CD4-positive, alpha-beta T cell (primary cell): Measurements from ENCODE around the gene TAP2. TPM values are rescaled to one million over a fixed set of nuclear protein-coding genes. Genes with fewer than 3 reads are reported as not detected.
A peak's percentile ranks its signal among the peaks of the same experiment; 100 is the strongest.

Experiments
- ATAC-seq: fragments of 200-7000 bp; cut with Tn5 transposase; one replicate; pipeline ENCODE4 v1.10.0; 2022; ENCODE audit warnings: mild to moderate bottlenecking; ENCODE audit not compliant: poor library complexity
- CTCF ChIA-PET: fragments of 350-600 bp; sonication (Branson Sonifier 250); formaldehyde crosslinking; loops from one replicate; lab custom pipeline; 2021; ENCODE audit warnings: antibody characterized with exemption, inconsistent platforms; lab: Charles Lee
- POLR2A ChIA-PET: fragments of 350-600 bp; sonication (Branson Sonifier 250); formaldehyde crosslinking; loops from one replicate; lab custom pipeline; 2021; ENCODE audit warnings: antibody characterized with exemption, inconsistent platforms; lab: Charles Lee
- DNase-seq, 14 experiments: peaks; one replicate each; pipeline ENCODE4 v3.0.0-alpha.2; 2013 to 2020; ENCODE audit warnings: mixed read lengths in 2 of 14
- H3K27ac ChIP-seq, 2 donors: one replicate each; pipeline versions ENCODE4 v1.5.1 to v1.7.0; 2013; ENCODE audit warnings: low read length in 2 of 2, low read depth in 1 of 2, mild to moderate bottlenecking in 1 of 2
- H3K27me3 ChIP-seq, 2 experiments: 1 replicate in 1 of 2; 2 replicates in 1 of 2; pipeline versions ENCODE4 v1.6.1 to v1.7.0; 2013; ENCODE audit warnings: low read length in 2 of 2, control low read depth in 1 of 2, mild to moderate bottlenecking in 1 of 2, moderate library complexity in 1 of 2; ENCODE audit not compliant: insufficient read depth in 2 of 2, control insufficient read depth in 1 of 2
- H3K36me3 ChIP-seq: one replicate; pipeline ENCODE4 v1.6.1; 2013; ENCODE audit warnings: low read length, control low read depth; ENCODE audit not compliant: insufficient read depth
- H3K4me1 ChIP-seq: one replicate; pipeline ENCODE4 v1.6.1; 2013; ENCODE audit warnings: low read length, control low read depth; ENCODE audit not compliant: insufficient read depth
- H3K4me3 ChIP-seq: one replicate; pipeline ENCODE4 v1.5.1; 2013; ENCODE audit warnings: mild to moderate bottlenecking, low read length, moderate library complexity
- H3K9me3 ChIP-seq, 2 experiments: 1 replicate in 1 of 2; 2 replicates in 1 of 2; pipeline versions ENCODE4 v1.6.1 to v1.7.0; 2013; ENCODE audit warnings: low read length in 2 of 2, mild to moderate bottlenecking in 2 of 2, control low read depth in 1 of 2, moderate library complexity in 1 of 2; ENCODE audit not compliant: control insufficient read depth in 1 of 2, insufficient read depth in 1 of 2
- H3K27ac Mint-ChIP-seq: one replicate; pipeline ENCODE4 v1.8.0; 2020; ENCODE audit warnings: mixed read lengths
- H3K27me3 Mint-ChIP-seq: one replicate; pipeline ENCODE4 v1.8.0; 2021; ENCODE audit warnings: mixed read lengths
- H3K36me3 Mint-ChIP-seq: one replicate; pipeline ENCODE4 v1.8.0; 2021; ENCODE audit warnings: low read depth, mixed read lengths
- H3K4me1 Mint-ChIP-seq: one replicate; pipeline ENCODE4 v1.8.0; 2021; ENCODE audit warnings: low read depth, mixed read lengths
- H3K4me3 Mint-ChIP-seq: one replicate; pipeline ENCODE4 v1.8.0; 2020; ENCODE audit warnings: mild to moderate bottlenecking, mixed read lengths
- H3K9me3 Mint-ChIP-seq: one replicate; pipeline ENCODE4 v1.8.0; 2020; ENCODE audit warnings: mixed read lengths
- CTCF ChIP-seq: fragments of 200-600 bp; IDR thresholded peaks from one replicate; pipeline ENCODE4 v1.8.0; 2022; ENCODE audit warnings: antibody characterized with exemption, mild to moderate bottlenecking
- intact Hi-C, 2 experiments: fragments of 100-400 bp; cut with DNase I in 1 of 2; cut with micrococcal nuclease in 1 of 2; formaldehyde crosslinking; loops; one replicate each; pipeline versions ENCODE4 v1.15.1 to v1.9.0; 2023 to 2025; cut with DNase I, micrococcal nuclease
- total RNA-seq, 174 experiments: library from RNA in 2 of 174; stranded (reverse) in 2 of 174; gene quantifications; one replicate each; pipeline ENCODE4 v1.2.3 and lab custom pipeline; 2021 to 2026

The TAP2 gene
- total RNA-seq, 2 experiments from 2014 or later, result 165 to 171 TPM

GRCh38 chr6:32794510-32794909, 44.0 kb downstream of the TAP2 start:
- ATAC-seq (peak; percentile 29), DNase-seq (peak in 3 of 14 experiments; percentile 14 to 48 (median 30))
- peaks cover 26% of the 10 kb centered on the region for H3K4me1 Mint-ChIP-seq
- H3K9me3 Mint-ChIP-seq, result peaks cover 3% of the 10 kb centered on the region
- no peaks in the 10 kb centered on the region for H3K36me3 Mint-ChIP-seq
- ChIA-PET CTCF (interaction anchor here (0.7 to 1.4 kb wide), 3 partner anchors 74 to 442 kb away, joined by 3 to 6 read pairs (median 3); no protein-coding TSS in a partner anchor), POLR2A (no interaction called here)
- peaks cover 0 to 3% of the 10 kb centered on the region in 2 experiments for H3K9me3 ChIP-seq
- no peak overlapping the region for H3K4me3 Mint-ChIP-seq
- TF ChIP-seq CTCF, result no peak
- H3K27me3 ChIP-seq, result peaks cover 14 to 28% of the 10 kb centered on the region in 2 experiments
- peaks cover 74% of the 10 kb centered on the region for H3K27me3 Mint-ChIP-seq
- no peak overlapping the region for H3K27ac ChIP-seq
- peaks cover 9% of the 10 kb centered on the region for H3K4me1 ChIP-seq
- H3K4me3 ChIP-seq, result no peak overlapping the region
- no peaks in the 10 kb centered on the region for H3K36me3 ChIP-seq
- intact Hi-C loops, result loop anchor here in 1 of 2 experiments (5.0 to 10.0 kb wide), 2 partner anchors 92 to 540 kb away; no protein-coding TSS in a partner anchor
- H3K27ac Mint-ChIP-seq, result no peak overlapping the region

DNA sequence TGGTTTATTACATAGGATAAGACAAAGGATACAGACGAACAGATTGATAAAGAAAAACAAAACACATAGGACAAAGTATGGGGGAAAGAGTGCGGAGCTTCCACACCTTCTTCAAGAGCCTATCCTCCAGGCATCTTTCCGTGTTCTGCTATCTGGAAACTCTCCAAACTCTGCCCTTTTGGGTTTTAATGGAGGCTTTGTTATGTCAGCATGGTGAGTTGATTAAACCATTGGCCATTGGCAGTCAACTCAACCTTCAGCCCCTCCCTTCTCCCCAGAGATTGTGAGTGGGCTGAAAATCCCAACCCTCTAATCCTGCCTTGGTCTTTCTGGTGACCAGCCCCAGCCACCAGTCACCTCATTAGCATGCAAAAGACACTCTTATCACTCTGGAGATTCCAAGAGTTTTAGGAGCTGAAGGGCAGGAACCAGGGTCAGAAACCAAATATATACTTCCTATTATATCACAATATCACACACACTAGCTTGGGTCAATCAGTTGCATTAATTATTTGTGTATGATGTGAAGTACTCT, 45.6 kb downstream of the TAP2 start:
- H3K4me1 Mint-ChIP-seq, result peaks cover 26% of the 10 kb centered on the region
- ATAC-seq (no peak), DNase-seq (no peak)
- Histone ChIP-seq H3K4me1 (peaks cover 9% of the 10 kb centered on the region), H3K36me3 (no peaks in the 10 kb centered on the region), H3K4me3 (no peak overlapping the region), H3K27ac (no peak overlapping the region), H3K27me3 (peaks cover 11 to 28% of the 10 kb centered on the region in 2 experiments), H3K9me3 (no peaks in the 10 kb centered on the region)
- no peak for TF ChIP-seq CTCF
- H3K4me3 Mint-ChIP-seq, result no peak overlapping the region
- H3K27me3 Mint-ChIP-seq, result peaks cover 74% of the 10 kb centered on the region
- H3K9me3 Mint-ChIP-seq, result no peaks in the 10 kb centered on the region
- ChIA-PET CTCF (interaction anchor here (0.8 to 1.4 kb wide), 2 partner anchors 45 to 90 kb away, joined by 3 to 6 read pairs; partner anchors contain the start of gene TAP2), POLR2A (no interaction called here)
- intact Hi-C loops, result loop anchor here in 1 of 2 experiments (5.0 to 10.0 kb wide), 2 partner anchors 91 to 538 kb away; no protein-coding TSS in a partner anchor
- no peak overlapping the region for H3K27ac Mint-ChIP-seq
- H3K36me3 Mint-ChIP-seq, result no peaks in the 10 kb centered on the region

GRCh38 chr6:32790306-32790705, 48.2 kb downstream of the TAP2 start:
- peaks cover 3 to 35% of the 10 kb centered on the region in 2 experiments for H3K27me3 ChIP-seq
- H3K9me3 ChIP-seq, result no peaks in the 10 kb centered on the region
- ChIA-PET POLR2A (no interaction called here), CTCF (no interaction called here)
- Mint-ChIP-seq H3K27ac (no peak overlapping the region), H3K4me3 (no peak overlapping the region), H3K27me3 (peaks cover 81% of the 10 kb centered on the region), H3K9me3 (no peaks in the 10 kb centered on the region), H3K4me1 (peaks cover 18% of the 10 kb centered on the region), H3K36me3 (no peaks in the 10 kb centered on the region)
- H3K4me1 ChIP-seq, result no peaks in the 10 kb centered on the region
- H3K4me3 ChIP-seq, result no peak overlapping the region
- intact Hi-C loops, result loop anchor here in 1 of 2 experiments (5.0 to 10.0 kb wide), 2 partner anchors 88 to 536 kb away; no protein-coding TSS in a partner anchor
- no peak for ATAC-seq
- no peak for DNase-seq
- TF ChIP-seq CTCF, result no peak
- H3K36me3 ChIP-seq, result no peaks in the 10 kb centered on the region
- H3K27ac ChIP-seq, result no peak overlapping the region

Other genes with a start within 250 kb of the TAP2 start
- 10 to 100 TPM; 31.3 to 33.6 TPM for gene HLA-DRB1, start 248.9 kb downstream of the TAP2 start, total RNA-seq
- gene HLA-DQA1, start 201.3 kb downstream of the TAP2 start, total RNA-seq, result 1 to 10 TPM; 5.9 to 6.9 TPM
- 10 to 100 TPM; 21.5 to 21.7 TPM for gene HLA-DQB1, start 172.1 kb downstream of the TAP2 start, total RNA-seq
- 1 to 10 TPM in 1 of 2 experiments, under 1 TPM in 1; 0.71 to 1.1 TPM for gene HLA-DQA2, start 97.3 kb downstream of the TAP2 start, total RNA-seq
- gene HLA-DQB2, start 75.2 kb downstream of the TAP2 start, total RNA-seq, result 1 to 10 TPM; 1.3 to 2.2 TPM
- 1 to 10 TPM; 2.9 to 3.2 TPM for gene HLA-DOB, start 21.7 kb downstream of the TAP2 start, total RNA-seq
- gene PSMB8, start 5.3 kb upstream of the TAP2 start, total RNA-seq, result 100 to 1,000 TPM; 120 to 121 TPM
- gene TAP1, start 15.0 kb upstream of the TAP2 start, total RNA-seq, result 10 to 100 TPM; 91.5 to 93.9 TPM
- gene PSMB9, start 15.5 kb upstream of the TAP2 start, total RNA-seq, result 10 to 100 TPM; 37.2 to 38.4 TPM
- 1 to 10 TPM; 4.6 to 6.0 TPM for gene HLA-DMB, start 102.3 kb upstream of the TAP2 start, total RNA-seq
- 10 to 100 TPM; 14.4 to 16.5 TPM for gene HLA-DMA, start 114.4 kb upstream of the TAP2 start, total RNA-seq
- gene BRD2, start 129.9 kb upstream of the TAP2 start, total RNA-seq, result 100 to 1,000 TPM; 340 to 378 TPM
- 1 to 10 TPM; 5.9 to 6.1 TPM for gene HLA-DOA, start 170.9 kb upstream of the TAP2 start, total RNA-seq
- 10 to 100 TPM; 19.4 to 19.9 TPM for gene HLA-DPA1, start 234.9 kb upstream of the TAP2 start, total RNA-seq
- gene HLA-DPB1, start 237.3 kb upstream of the TAP2 start, total RNA-seq, result 10 to 100 TPM; 29.0 to 31.7 TPM